OCI-LY7 (cell line): ENCODE data around the gene HTRA1. TPM values are rescaled to one million over a fixed set of nuclear protein-coding genes. Genes with fewer than 3 reads are reported as not detected.

Experiments
- BruUV-seq: library from RNA; stranded (reverse); fragments of 400-500 nt; replicated peaks from 2 replicates; lab custom pipeline; 2021; lab: Mats Ljungman, UMichigan
- CTCF ChIA-PET: fragments of 300-600 bp; sonication (Branson Sonifier 250); formaldehyde crosslinking; loops from one replicate; lab custom pipeline; 2022; ENCODE audit warnings: antibody characterized with exemption; ENCODE audit not compliant: unreplicated experiment; lab: Charles Lee
- POLR2A ChIA-PET: fragments of 300-600 bp; sonication (Branson Sonifier 250); formaldehyde crosslinking; loops from one replicate; lab custom pipeline; 2022; ENCODE audit warnings: antibody characterized with exemption; lab: Charles Lee
- DNase-seq: peaks from one replicate; pipeline ENCODE4 v3.0.0-alpha.2; 2015; ENCODE audit warnings: low spot score
- H2AFZ ChIP-seq: fragments of 200-600 bp; sonication (generic), shearing (Covaris generic); 2 replicates; pipeline ENCODE4 v1.6.1; 2014; ENCODE audit warnings: mild to moderate bottlenecking, antibody characterized with exemption, low read length, moderate library complexity
- H3K27ac ChIP-seq: fragments of 200-600 bp; sonication (generic); 2 replicates; pipeline ENCODE4 v1.5.1; 2014; ENCODE audit warnings: mixed run types, low read depth, mild to moderate bottlenecking, moderate library complexity, low read length, inconsistent platforms; ENCODE audit not compliant: poor library complexity, severe bottlenecking
- H3K36me3 ChIP-seq: fragments of 200-600 bp; sonication (generic); 2 replicates; pipeline ENCODE4 v1.6.1; 2014; ENCODE audit warnings: mild to moderate bottlenecking, antibody characterized with exemption, low read length, moderate library complexity, mixed read lengths; ENCODE audit not compliant: insufficient read depth
- H3K4me1 ChIP-seq: fragments of 200-600 bp; sonication (generic); 2 replicates; pipeline ENCODE4 v1.5.1; 2014; ENCODE audit warnings: mild to moderate bottlenecking, low read length; ENCODE audit not compliant: insufficient read depth, poor library complexity, severe bottlenecking
- H3K4me2 ChIP-seq: fragments of 200-600 bp; sonication (generic); 2 replicates; pipeline ENCODE4 v1.6.1; 2014; ENCODE audit warnings: mild to moderate bottlenecking, low read length
- H3K4me3 ChIP-seq: fragments of 200-600 bp; sonication (generic); 2 replicates; pipeline ENCODE4 v1.5.1; 2014; ENCODE audit warnings: mild to moderate bottlenecking, low read depth, low read length; ENCODE audit not compliant: poor library complexity, severe bottlenecking
- H3K79me2 ChIP-seq: fragments of 200-600 bp; sonication (generic); 2 replicates; pipeline ENCODE4 v1.6.1; 2016; ENCODE audit warnings: low read depth, mild to moderate bottlenecking, low read length, moderate library complexity, mixed read lengths; ENCODE audit not compliant: insufficient read depth
- H3K9me2 ChIP-seq: fragments of 200-600 bp; sonication (generic); 2 replicates; pipeline ENCODE4 v1.6.1; 2016; ENCODE audit warnings: mild to moderate bottlenecking, low read length, mixed read lengths; ENCODE audit not compliant: insufficient read depth
- H3K9me3 ChIP-seq: fragments of 200-600 bp; sonication (generic); 2 replicates; pipeline ENCODE4 v1.6.1; 2014; ENCODE audit warnings: mild to moderate bottlenecking, mixed run types, low read length, mixed read lengths
- H4K20me1 ChIP-seq: fragments of 200-600 bp; sonication (generic); 2 replicates; pipeline ENCODE4 v1.6.1; 2014; ENCODE audit warnings: mild to moderate bottlenecking, antibody characterized with exemption, low read length, moderate library complexity, mixed read lengths; ENCODE audit not compliant: insufficient read depth
- CTCF ChIP-seq: fragments of 200-600 bp; sonication (generic); conservative IDR thresholded peaks from 2 replicates; pipeline ENCODE4 v1.5.1; 2014; ENCODE audit warnings: mild to moderate bottlenecking, antibody characterized with exemption, low read length, moderate library complexity, mixed read lengths
- EZH2phosphoT487 ChIP-seq: fragments of 200-600 bp; sonication (generic); IDR thresholded peaks from 2 replicates; pipeline ENCODE4 v1.6.1; 2018; ENCODE audit warnings: low read depth, borderline replicate concordance, mild to moderate bottlenecking, mixed run types, antibody characterized with exemption, low read length, moderate library complexity, mixed read lengths
- intact Hi-C: fragments of 100-400 bp; cut with micrococcal nuclease; formaldehyde crosslinking; loops from one replicate; pipeline ENCODE4 v1.10.0; 2022; ENCODE audit not compliant: unreplicated experiment
- total RNA-seq, 2 experiments: library from RNA; depleted of rRNA in 1 of 2; stranded (reverse); fragments of >200 nt in 1 of 2; shearing (Covaris generic) in 1 of 2; gene quantifications; 2 replicates each; pipeline ENCODE4 v1.2.3, GENCODE V29; 2014 to 2022

Gene HTRA1
- total RNA-seq, 2 experiments from 2014 or later: not detected

- POLR2A ChIA-PET: interaction anchor here (0.6 kb wide), 1 partner anchor 166 kb away, joined by 3 read pairs; no protein-coding TSS in a partner anchor
- no peak for TF ChIP-seq CTCF
- TF ChIP-seq EZH2phosphoT487: no peak
- intact Hi-C loops: no loop called here
These were observed 7.8 kb downstream of the HTRA1 start for GRCh38 chr10:122468926-122469781.

DNA sequence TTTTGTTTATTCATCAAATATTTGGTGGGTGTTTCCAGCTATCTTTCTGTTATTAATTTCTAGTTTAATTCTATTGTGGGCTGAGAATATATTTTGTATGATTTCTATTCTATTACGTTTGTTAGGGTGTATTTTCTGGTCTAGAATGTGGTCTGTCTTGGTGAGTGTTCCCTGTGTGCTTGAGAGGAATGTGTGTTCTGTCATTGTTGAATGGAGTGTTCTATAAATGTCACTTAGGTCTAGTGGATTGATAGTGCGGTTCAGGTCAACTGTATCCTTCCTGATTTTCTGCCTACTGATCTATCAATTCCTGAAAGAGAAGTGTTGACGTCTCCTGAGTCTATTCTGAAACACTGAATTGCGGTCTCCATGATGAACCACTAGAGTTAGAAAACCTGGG, 8.5 kb downstream of the HTRA1 start:
- DNase-seq: no peak
- POLR2A ChIA-PET: no interaction called here
- no peaks in the 10 kb centered on the region for H3K4me1 ChIP-seq
- no peaks in the 10 kb centered on the region for H3K9me2 ChIP-seq
- H3K79me2 ChIP-seq: no peaks in the 10 kb centered on the region
- CTCF ChIA-PET: no interaction called here
- no peaks in the 10 kb centered on the region for H4K20me1 ChIP-seq
- H3K36me3 ChIP-seq: no peaks in the 10 kb centered on the region
- no TSS peak for BruUV-seq
- TF ChIP-seq EZH2phosphoT487: no peak
- no peak for TF ChIP-seq CTCF
- no peak overlapping the region for H2AFZ ChIP-seq
- H3K27ac ChIP-seq: no peak overlapping the region
- H3K4me2 ChIP-seq: no peak overlapping the region
- no peak overlapping the region for H3K4me3 ChIP-seq
- no peaks in the 10 kb centered on the region for H3K9me3 ChIP-seq
- intact Hi-C loops: no loop called here

More at GRCh38 chr10:122468926-122469781, 7.8 kb downstream of the HTRA1 start:
- Histone ChIP-seq H3K79me2 (no peaks in the 10 kb centered on the region), H3K27ac (no peak overlapping the region), H3K4me3 (no peak overlapping the region), H2AFZ (no peak overlapping the region), H3K9me2 (no peaks in the 10 kb centered on the region), H3K36me3 (no peaks in the 10 kb centered on the region), H3K4me2 (no peak overlapping the region), H3K9me3 (no peaks in the 10 kb centered on the region), H3K4me1 (no peaks in the 10 kb centered on the region), H4K20me1 (no peaks in the 10 kb centered on the region)
- no peak for DNase-seq
- CTCF ChIA-PET: no interaction called here
- no TSS peak for BruUV-seq

- Histone ChIP-seq H3K79me2 (no peaks in the 10 kb centered on the region), H3K9me2 (no peaks in the 10 kb centered on the region), H3K4me2 (no peak overlapping the region), H3K9me3 (no peaks in the 10 kb centered on the region), H3K27ac (no peak overlapping the region), H2AFZ (no peak overlapping the region), H3K36me3 (no peaks in the 10 kb centered on the region), H3K4me3 (no peak overlapping the region), H3K4me1 (no peaks in the 10 kb centered on the region), H4K20me1 (no peaks in the 10 kb centered on the region)
- no TSS peak for BruUV-seq
- CTCF ChIA-PET: no interaction called here
- intact Hi-C loops: no loop called here
- POLR2A ChIA-PET: no interaction called here
- no peak for TF ChIP-seq CTCF
- TF ChIP-seq EZH2phosphoT487: no peak
- no peak for DNase-seq
These were observed 10.3 kb downstream of the HTRA1 start for GRCh38 chr10:122471531-122472177.
